ENCODE results near the gene CDS2.

CDS2 gene

GRCh38 chr20:5215672-5216304, 89.0 kb downstream of the CDS2 start:
- DNase-seq = no peak

- DNase-seq = no peak
Measured at GRCh38 chr20:5216663-5217062, 89.9 kb downstream of the CDS2 start.

- no peak for DNase-seq
Measured at GRCh38 chr20:5217616-5218015, 90.8 kb downstream of the CDS2 start.

DNA sequence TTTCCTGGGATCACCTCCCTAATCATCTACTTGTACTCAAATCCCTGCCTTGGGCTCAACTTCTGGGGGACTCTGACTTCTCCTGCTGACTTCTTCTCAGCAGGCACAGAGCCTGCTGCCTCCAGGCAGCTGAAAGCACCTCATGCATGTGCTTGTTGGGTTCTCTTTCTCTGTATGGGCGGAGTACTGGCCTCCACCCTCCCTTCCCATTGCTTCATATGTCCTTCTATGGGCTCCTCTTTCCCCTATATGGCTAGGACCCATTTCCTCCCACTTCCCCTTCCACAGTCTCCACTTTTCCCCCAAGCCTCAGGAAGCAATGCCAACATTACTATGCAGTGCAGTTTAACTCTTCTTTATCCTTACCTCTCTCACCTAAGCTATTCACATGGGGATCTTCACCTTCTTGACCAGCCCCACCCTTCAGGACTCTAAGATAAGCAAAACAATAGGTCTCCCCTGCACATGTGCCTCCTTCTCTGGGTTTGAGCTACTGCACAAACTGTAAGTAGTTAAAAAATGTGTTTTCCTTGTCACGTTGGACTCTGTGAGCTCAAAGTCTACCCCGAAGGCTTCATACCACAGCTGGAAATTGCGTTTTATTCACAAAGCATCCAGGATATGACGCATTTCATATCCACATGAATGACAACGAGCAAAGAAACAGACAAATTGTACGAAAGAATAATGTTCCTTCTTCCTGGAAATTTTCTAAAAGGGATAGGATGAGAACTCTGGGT, 93.7 kb downstream of the CDS2 start:
- no peak for DNase-seq

- DNase-seq = no peak
Measured at GRCh38 chr20:5221061-5221430, 94.2 kb downstream of the CDS2 start.

DNA sequence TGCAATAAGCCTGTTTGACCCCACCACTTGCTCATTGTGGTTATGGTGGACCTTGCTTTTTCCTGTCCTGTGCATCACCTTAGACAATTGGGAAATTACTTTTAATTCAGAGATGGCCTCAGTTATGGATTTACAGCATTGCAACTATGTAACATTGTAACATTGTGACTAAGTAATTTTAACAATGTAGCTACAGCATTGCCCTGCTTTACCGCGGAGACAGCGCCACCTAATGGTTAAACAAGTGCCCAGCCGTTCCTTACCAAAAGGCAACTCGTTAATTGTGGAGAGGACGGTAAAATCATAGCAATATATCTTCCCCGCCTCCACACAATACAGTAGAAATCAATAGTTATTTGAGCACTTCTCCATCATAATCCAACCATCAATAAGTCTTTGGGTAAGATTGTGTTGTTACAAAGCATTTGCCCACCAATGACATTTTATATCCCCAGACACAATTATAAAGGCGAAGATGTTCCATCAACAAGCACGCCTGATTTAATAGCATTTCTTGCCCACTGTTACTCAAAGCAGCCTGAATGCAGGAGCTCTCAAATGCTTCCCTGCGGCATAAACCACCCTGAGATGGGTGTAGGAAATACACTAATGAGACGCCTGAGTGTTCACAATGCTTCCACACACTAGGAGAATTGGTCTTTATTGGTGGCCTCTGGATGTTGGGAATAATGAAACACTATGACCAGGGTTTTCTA, 96.3 kb downstream of the CDS2 start:
- DNase-seq = peak; percentile 15

DNA sequence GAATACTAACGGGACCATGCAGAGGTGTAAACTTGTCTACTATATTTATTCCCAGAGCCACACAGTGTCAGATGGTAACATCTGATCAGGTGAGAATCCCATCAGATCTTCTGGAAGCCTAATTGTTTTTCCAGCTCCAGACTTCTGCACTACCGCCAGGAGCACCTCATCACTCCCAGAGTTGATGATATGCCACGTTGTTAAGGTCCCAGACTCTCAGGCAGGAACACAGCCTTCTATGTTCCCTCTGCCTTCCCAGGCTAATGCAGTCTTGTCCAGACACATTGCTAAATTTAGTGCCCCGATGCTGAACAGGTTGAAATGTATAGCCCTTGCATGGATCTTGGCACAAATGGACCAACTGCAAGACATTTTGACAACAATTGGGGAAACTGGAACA, 103.7 kb downstream of the CDS2 start:
- no peak for DNase-seq

DNA sequence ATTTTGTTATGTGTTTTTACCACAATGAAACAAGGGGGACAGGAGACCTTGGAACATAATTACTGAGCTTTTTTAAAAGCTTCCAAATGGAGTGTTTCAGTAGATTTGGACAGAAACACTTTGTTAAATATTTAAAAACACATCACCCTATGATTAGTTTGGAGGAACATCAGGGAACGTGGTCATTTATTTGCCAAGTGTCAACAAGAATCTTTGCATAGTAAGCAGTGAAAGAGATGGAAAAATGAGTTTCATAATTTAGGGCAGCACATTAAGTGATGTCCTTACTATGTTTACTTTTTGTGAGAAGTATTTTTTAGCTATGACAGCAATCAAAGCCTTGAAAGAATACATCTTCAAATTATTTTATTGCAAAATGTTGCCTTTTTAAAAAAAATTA, 107.3 kb downstream of the CDS2 start:
- DNase-seq = no peak

DNA sequence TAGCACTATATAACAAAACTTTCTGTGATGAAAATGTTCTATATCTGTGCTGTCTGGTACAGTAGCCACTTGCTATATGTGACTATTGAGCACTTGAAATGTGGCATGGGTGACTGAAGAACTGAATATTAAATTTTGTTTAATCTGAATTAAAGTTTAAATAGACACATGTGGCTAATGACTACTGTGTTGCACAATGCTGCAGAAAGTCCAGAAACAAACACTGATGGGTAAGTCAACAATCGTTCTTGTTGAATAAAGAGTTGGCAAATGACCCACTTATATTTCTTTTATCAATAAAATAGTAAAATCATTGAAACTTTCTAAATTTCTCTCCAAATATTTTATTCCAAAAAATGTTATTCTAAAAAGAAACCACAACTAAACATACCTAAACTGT, 108.2 kb downstream of the CDS2 start:
- DNase-seq = no peak
